ENCODE results near the gene ESYT2. TPM values are rescaled to one million over a fixed set of nuclear protein-coding genes. Genes with fewer than 3 reads are reported as not detected.
"Not testable (repeated sequence)": the region's sequence is repeated elsewhere in the genome, so short reads cannot be mapped to it uniquely, and the experiment has no call there.

ESYT2 gene
- total RNA-seq, 1 donor from 2014 or later, result 102 TPM

- Histone ChIP-seq H3K27ac (no peak overlapping the region), H3K36me3 (no peaks in the 10 kb centered on the region), H3K4me1 (no peaks in the 10 kb centered on the region), H3K4me3 (no peak overlapping the region), H3K27me3 (no peaks in the 10 kb centered on the region), H3K9me3 (no peaks in the 10 kb centered on the region)
- intact Hi-C loops (cut with DNase I), result no loop called here
- TF ChIP-seq, protein P1, sequence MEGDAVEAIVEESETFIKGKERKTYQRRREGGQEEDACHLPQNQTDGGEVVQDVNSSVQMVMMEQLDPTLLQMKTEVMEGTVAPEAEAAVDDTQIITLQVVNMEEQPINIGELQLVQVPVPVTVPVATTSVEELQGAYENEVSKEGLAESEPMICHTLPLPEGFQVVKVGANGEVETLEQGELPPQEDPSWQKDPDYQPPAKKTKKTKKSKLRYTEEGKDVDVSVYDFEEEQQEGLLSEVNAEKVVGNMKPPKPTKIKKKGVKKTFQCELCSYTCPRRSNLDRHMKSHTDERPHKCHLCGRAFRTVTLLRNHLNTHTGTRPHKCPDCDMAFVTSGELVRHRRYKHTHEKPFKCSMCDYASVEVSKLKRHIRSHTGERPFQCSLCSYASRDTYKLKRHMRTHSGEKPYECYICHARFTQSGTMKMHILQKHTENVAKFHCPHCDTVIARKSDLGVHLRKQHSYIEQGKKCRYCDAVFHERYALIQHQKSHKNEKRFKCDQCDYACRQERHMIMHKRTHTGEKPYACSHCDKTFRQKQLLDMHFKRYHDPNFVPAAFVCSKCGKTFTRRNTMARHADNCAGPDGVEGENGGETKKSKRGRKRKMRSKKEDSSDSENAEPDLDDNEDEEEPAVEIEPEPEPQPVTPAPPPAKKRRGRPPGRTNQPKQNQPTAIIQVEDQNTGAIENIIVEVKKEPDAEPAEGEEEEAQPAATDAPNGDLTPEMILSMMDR (IDR thresholded peaks at IDR 0.05), result no peak
- no peak for DNase-seq (ENCODE audit: low spot score in 2 of 2)
Observed at GRCh38 chr7:158842486-158842885, 13.2 kb upstream of the ESYT2 start.

- TF ChIP-seq, protein P1 (IDR thresholded peaks at IDR 0.05), result no peak
- no peaks in the 10 kb centered on the region for H3K9me3 ChIP-seq
- intact Hi-C loops (cut with DNase I), result no loop called here
- no peaks in the 10 kb centered on the region for H3K4me1 ChIP-seq
- no peak overlapping the region for H3K4me3 ChIP-seq
- H3K27me3 ChIP-seq, result no peaks in the 10 kb centered on the region
- no peaks in the 10 kb centered on the region for H3K36me3 ChIP-seq
- DNase-seq (ENCODE audit: low spot score in 2 of 2), result no peak
- no peak overlapping the region for H3K27ac ChIP-seq
Observed at GRCh38 chr7:158840604-158841003, 11.3 kb upstream of the ESYT2 start.

- DNase-seq (ENCODE audit: low spot score in 2 of 2); H3K4me1 ChIP-seq; H3K36me3 ChIP-seq; intact Hi-C loops (cut with DNase I); H3K27me3 ChIP-seq; H3K9me3 ChIP-seq; H3K27ac ChIP-seq; H3K4me3 ChIP-seq: not testable (repeated sequence)
Observed at GRCh38 chr7:158839177-158839576, 9.9 kb upstream of the ESYT2 start.

DNA sequence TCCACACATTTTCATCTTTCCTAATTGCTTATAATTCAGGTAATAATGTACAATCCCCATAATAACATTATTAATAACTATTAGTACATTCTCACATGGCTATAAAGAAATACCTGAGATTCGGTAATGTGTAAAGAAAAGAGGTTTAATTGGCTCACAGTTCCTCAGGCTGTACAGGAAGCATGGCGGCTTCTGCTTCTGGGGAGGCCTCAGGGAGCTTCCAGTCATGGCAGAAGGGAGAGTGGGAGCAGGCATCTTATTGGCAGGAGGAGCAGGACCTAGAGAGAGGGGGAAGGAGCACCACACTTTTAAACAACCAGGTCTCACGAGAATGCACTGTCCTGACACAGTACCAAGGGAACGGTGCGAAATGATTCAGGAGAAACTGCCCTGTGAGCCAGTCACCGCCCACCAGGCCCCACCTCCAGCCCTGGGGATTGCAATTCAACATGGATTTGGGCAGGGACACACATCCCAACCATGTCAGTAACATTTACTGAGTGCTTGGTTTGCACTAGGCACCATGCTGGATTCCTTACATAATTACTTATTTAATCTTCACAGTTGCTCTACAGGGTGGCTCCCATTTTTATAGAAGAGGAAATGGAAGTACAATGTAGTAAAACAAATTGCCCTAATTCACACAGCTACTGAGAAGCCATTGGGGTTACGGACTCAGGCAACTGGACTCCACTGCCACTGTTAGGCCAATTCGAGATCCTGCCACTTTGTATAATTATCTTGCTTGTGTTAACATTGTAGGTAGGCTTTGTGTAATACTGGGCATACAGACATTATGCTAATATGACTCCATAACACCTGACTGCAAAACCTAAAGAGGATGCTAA lies 8.7 kb upstream of the ESYT2 start:
- intact Hi-C loops (cut with DNase I), result no loop called here
- TF ChIP-seq, protein P1 (IDR thresholded peaks at IDR 0.05), result no peak

GRCh38 chr7:158836692-158837091 lies 7.4 kb upstream of the ESYT2 start:
- no peak for DNase-seq (ENCODE audit: low spot score in 2 of 2)
- Histone ChIP-seq H3K27me3 (no peaks in the 10 kb centered on the region), H3K4me3 (no peak overlapping the region), H3K36me3 (no peaks in the 10 kb centered on the region), H3K27ac (no peak overlapping the region), H3K4me1 (no peaks in the 10 kb centered on the region), H3K9me3 (no peaks in the 10 kb centered on the region)
- intact Hi-C loops (cut with DNase I), result no loop called here
- TF ChIP-seq, protein P1 (IDR thresholded peaks at IDR 0.05), result no peak

More for the DNA sequence above, 8.7 kb upstream of the ESYT2 start:
- Histone ChIP-seq H3K9me3 (no peaks in the 10 kb centered on the region), H3K4me3 (no peak overlapping the region), H3K27ac (no peak overlapping the region), H3K36me3 (no peaks in the 10 kb centered on the region), H3K27me3 (no peaks in the 10 kb centered on the region), H3K4me1 (no peaks in the 10 kb centered on the region)
- no peak for DNase-seq (ENCODE audit: low spot score in 2 of 2)

GRCh38 chr7:158834878-158835784 lies 5.8 kb upstream of the ESYT2 start:
- no peak overlapping the region for H3K27ac ChIP-seq
- H3K27me3 ChIP-seq, result no peaks in the 10 kb centered on the region
- DNase-seq (ENCODE audit: low spot score in 2 of 2), result no peak
- H3K4me1 ChIP-seq, result no peaks in the 10 kb centered on the region
- no peaks in the 10 kb centered on the region for H3K9me3 ChIP-seq
- H3K36me3 ChIP-seq, result no peaks in the 10 kb centered on the region
- TF ChIP-seq, protein P1 (IDR thresholded peaks at IDR 0.05), result no peak
- intact Hi-C loops (cut with DNase I), result no loop called here
- no peak overlapping the region for H3K4me3 ChIP-seq

Measured in ascending aorta (tissue), 2 donors.